Measurements from ENCODE around the gene ATRN. TPM values are rescaled to one million over a fixed set of nuclear protein-coding genes. Genes with fewer than 3 reads are reported as not detected.

The ATRN gene
- total and polyA plus RNA-seq, 2 of the 8 experiments (the other 6 are each of a cell fraction or from before 2014, with no cell fraction given), result 12.0 to 17.4 TPM

DNA sequence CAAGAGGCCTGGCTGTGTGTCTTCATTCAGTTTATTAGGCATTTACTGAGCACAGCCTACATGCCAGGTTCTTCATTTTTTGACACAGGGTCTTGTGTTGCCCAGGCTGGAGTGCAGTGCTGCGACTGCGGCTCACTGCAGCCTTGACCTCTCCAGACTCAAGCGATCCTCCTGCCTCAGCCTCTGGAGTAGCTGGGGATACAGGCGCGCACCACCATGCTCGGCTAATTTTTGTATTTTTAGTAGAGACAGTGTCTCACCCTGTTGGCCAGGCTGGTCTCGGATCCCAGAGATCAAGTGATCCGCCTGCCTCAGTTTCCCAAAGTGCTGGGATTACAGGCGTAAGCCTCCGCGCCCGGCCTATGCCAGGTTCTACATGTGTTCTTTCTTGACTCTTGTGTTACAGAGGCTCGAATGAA lies 601 bp upstream of the ATRN start (continued):
- TF ChIP-seq, protein P1, sequence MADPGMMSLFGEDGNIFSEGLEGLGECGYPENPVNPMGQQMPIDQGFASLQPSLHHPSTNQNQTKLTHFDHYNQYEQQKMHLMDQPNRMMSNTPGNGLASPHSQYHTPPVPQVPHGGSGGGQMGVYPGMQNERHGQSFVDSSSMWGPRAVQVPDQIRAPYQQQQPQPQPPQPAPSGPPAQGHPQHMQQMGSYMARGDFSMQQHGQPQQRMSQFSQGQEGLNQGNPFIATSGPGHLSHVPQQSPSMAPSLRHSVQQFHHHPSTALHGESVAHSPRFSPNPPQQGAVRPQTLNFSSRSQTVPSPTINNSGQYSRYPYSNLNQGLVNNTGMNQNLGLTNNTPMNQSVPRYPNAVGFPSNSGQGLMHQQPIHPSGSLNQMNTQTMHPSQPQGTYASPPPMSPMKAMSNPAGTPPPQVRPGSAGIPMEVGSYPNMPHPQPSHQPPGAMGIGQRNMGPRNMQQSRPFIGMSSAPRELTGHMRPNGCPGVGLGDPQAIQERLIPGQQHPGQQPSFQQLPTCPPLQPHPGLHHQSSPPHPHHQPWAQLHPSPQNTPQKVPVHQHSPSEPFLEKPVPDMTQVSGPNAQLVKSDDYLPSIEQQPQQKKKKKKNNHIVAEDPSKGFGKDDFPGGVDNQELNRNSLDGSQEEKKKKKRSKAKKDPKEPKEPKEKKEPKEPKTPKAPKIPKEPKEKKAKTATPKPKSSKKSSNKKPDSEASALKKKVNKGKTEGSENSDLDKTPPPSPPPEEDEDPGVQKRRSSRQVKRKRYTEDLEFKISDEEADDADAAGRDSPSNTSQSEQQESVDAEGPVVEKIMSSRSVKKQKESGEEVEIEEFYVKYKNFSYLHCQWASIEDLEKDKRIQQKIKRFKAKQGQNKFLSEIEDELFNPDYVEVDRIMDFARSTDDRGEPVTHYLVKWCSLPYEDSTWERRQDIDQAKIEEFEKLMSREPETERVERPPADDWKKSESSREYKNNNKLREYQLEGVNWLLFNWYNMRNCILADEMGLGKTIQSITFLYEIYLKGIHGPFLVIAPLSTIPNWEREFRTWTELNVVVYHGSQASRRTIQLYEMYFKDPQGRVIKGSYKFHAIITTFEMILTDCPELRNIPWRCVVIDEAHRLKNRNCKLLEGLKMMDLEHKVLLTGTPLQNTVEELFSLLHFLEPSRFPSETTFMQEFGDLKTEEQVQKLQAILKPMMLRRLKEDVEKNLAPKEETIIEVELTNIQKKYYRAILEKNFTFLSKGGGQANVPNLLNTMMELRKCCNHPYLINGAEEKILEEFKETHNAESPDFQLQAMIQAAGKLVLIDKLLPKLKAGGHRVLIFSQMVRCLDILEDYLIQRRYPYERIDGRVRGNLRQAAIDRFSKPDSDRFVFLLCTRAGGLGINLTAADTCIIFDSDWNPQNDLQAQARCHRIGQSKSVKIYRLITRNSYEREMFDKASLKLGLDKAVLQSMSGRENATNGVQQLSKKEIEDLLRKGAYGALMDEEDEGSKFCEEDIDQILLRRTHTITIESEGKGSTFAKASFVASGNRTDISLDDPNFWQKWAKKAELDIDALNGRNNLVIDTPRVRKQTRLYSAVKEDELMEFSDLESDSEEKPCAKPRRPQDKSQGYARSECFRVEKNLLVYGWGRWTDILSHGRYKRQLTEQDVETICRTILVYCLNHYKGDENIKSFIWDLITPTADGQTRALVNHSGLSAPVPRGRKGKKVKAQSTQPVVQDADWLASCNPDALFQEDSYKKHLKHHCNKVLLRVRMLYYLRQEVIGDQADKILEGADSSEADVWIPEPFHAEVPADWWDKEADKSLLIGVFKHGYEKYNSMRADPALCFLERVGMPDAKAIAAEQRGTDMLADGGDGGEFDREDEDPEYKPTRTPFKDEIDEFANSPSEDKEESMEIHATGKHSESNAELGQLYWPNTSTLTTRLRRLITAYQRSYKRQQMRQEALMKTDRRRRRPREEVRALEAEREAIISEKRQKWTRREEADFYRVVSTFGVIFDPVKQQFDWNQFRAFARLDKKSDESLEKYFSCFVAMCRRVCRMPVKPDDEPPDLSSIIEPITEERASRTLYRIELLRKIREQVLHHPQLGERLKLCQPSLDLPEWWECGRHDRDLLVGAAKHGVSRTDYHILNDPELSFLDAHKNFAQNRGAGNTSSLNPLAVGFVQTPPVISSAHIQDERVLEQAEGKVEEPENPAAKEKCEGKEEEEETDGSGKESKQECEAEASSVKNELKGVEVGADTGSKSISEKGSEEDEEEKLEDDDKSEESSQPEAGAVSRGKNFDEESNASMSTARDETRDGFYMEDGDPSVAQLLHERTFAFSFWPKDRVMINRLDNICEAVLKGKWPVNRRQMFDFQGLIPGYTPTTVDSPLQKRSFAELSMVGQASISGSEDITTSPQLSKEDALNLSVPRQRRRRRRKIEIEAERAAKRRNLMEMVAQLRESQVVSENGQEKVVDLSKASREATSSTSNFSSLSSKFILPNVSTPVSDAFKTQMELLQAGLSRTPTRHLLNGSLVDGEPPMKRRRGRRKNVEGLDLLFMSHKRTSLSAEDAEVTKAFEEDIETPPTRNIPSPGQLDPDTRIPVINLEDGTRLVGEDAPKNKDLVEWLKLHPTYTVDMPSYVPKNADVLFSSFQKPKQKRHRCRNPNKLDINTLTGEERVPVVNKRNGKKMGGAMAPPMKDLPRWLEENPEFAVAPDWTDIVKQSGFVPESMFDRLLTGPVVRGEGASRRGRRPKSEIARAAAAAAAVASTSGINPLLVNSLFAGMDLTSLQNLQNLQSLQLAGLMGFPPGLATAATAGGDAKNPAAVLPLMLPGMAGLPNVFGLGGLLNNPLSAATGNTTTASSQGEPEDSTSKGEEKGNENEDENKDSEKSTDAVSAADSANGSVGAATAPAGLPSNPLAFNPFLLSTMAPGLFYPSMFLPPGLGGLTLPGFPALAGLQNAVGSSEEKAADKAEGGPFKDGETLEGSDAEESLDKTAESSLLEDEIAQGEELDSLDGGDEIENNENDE (IDR thresholded peaks at IDR 0.05; ENCODE audit: insufficient replicate concordance, low read length), result no peak

Data from H1 (cell line).